Fibroblast of lung (primary cell): ENCODE measurements around the gene PROK2. TPM values are rescaled to one million over a fixed set of nuclear protein-coding genes. Genes with fewer than 3 reads are reported as not detected.

Experiments
- DNase-seq, 2 donors: peaks; one replicate each; pipeline versions ENCODE4 v3.0.0 to v3.0.0-alpha.2; 2010; ENCODE audit warnings: low read depth in 2 of 2
- H2AFZ ChIP-seq: 2 replicates; pipeline ENCODE4 v1.5.1; 2012; ENCODE audit warnings: low read length, control low read depth, inconsistent platforms
- H3K27ac ChIP-seq: 2 replicates; pipeline ENCODE4 v1.5.1; 2011; ENCODE audit warnings: low read length, control low read depth; ENCODE audit not compliant: insufficient read depth
- H3K27me3 ChIP-seq: 2 replicates; pipeline ENCODE4 v1.5.1; 2011; ENCODE audit warnings: mild to moderate bottlenecking, low read length; ENCODE audit not compliant: control insufficient read depth, insufficient read depth
- H3K36me3 ChIP-seq: 2 replicates; pipeline ENCODE4 v1.5.1; 2011; ENCODE audit warnings: low read length; ENCODE audit not compliant: control insufficient read depth, insufficient read depth
- H3K4me1 ChIP-seq: 2 replicates; pipeline ENCODE4 v1.5.1; 2011; ENCODE audit warnings: low read length; ENCODE audit not compliant: control insufficient read depth, insufficient read depth; ENCODE audit errors: extremely low read depth
- H3K4me2 ChIP-seq: 2 replicates; pipeline ENCODE4 v1.5.1; 2011; ENCODE audit warnings: low read length, control low read depth; ENCODE audit not compliant: insufficient read depth; ENCODE audit errors: extremely low read depth
- H3K4me3 ChIP-seq, 4 experiments: fragments of 200-600 bp in 1 of 4; sonication (generic) in 1 of 4; replicated peaks in 1 of 4; 2 replicates each; pipeline ENCODE4 v1.5.1; 2011 to 2016; ENCODE audit warnings: low read length in 4 of 4, low read depth in 3 of 4, mild to moderate bottlenecking in 3 of 4, control low read depth in 2 of 4, inconsistent platforms in 1 of 4, mixed read lengths in 1 of 4; ENCODE audit not compliant: insufficient read depth in 1 of 4; ENCODE audit errors: control extremely low read depth in 1 of 4
- H3K79me2 ChIP-seq: 2 replicates; pipeline ENCODE4 v1.5.1; 2012; ENCODE audit warnings: mild to moderate bottlenecking, low read length, inconsistent platforms; ENCODE audit not compliant: control insufficient read depth, insufficient read depth
- H3K9ac ChIP-seq: 2 replicates; pipeline ENCODE4 v1.5.1; 2011; ENCODE audit warnings: mild to moderate bottlenecking, low read length, control low read depth; ENCODE audit not compliant: insufficient read depth
- H3K9me3 ChIP-seq: 2 replicates; pipeline ENCODE4 v1.5.1; 2012; ENCODE audit warnings: low read depth, low read length; ENCODE audit not compliant: control insufficient read depth, insufficient read depth
- H4K20me1 ChIP-seq: 2 replicates; pipeline ENCODE4 v1.5.1; 2011; ENCODE audit warnings: low read length; ENCODE audit not compliant: control insufficient read depth, insufficient read depth; ENCODE audit errors: extremely low read depth
- CTCF ChIP-seq, 2 donors: IDR thresholded peaks in 1 of 2; conservative IDR thresholded peaks in 1 of 2; 1 replicate in 1 of 2; 2 replicates in 1 of 2; pipeline ENCODE4 v1.5.1; 2011 to 2012; ENCODE audit warnings: low read length in 2 of 2, control low read depth in 1 of 2, inconsistent platforms in 1 of 2, low read depth in 1 of 2, mild to moderate bottlenecking in 1 of 2
- EZH2 ChIP-seq: IDR thresholded peaks from 2 replicates; pipeline ENCODE4 v1.5.1; 2012; ENCODE audit warnings: low read length, control low read depth, mild to moderate bottlenecking; ENCODE audit errors: missing control alignments
- polyA plus RNA-seq, 2 donors: library from polyadenylated mRNA; depleted of rRNA in 1 of 2; stranded (reverse) in 1 of 2; unstranded in 1 of 2; fragments of >200 nt; gene quantifications; 2 replicates each; pipeline ENCODE4 v1.2.1, GENCODE V29; 2011 to 2012; ENCODE audit warnings: missing spikeins in 1 of 2
- total RNA-seq: library from RNA; depleted of rRNA; stranded (reverse); fragments of >200 nt; gene quantifications from 2 replicates; pipeline ENCODE4 v1.2.1, GENCODE V29; 2014

The PROK2 gene
- total and polyA plus RNA-seq, 2 donors (not counting 1 experiment from before 2014, with no cell fraction given), result not detected

- H3K27me3 ChIP-seq, result peaks cover 2% of the 10 kb centered on the region
- H3K4me1 ChIP-seq, result no peaks in the 10 kb centered on the region
- no peaks in the 10 kb centered on the region for H3K79me2 ChIP-seq
- H2AFZ ChIP-seq, result no peak overlapping the region
- no peaks in the 10 kb centered on the region for H3K9me3 ChIP-seq
- no peak overlapping the region for H3K27ac ChIP-seq
- no peak for TF ChIP-seq EZH2
- TF ChIP-seq CTCF (conservative IDR thresholded peaks at IDR 0.05 in 1 of 2, IDR thresholded peaks at IDR 0.05 in 1 of 2; ENCODE audit: low read depth in 1 of 2, low read length in 2 of 2), result no peak
- H3K36me3 ChIP-seq, result no peaks in the 10 kb centered on the region
- no peak overlapping the region for H3K4me2 ChIP-seq
- H4K20me1 ChIP-seq, result no peaks in the 10 kb centered on the region
- no peak overlapping the region for H3K4me3 ChIP-seq
- H3K9ac ChIP-seq, result no peak overlapping the region
- DNase-seq, result no peak
Measured at GRCh38 chr3:71742621-71743020, 42.3 kb downstream of the PROK2 start.

- TF ChIP-seq CTCF (conservative IDR thresholded peaks at IDR 0.05 in 1 of 2, IDR thresholded peaks at IDR 0.05 in 1 of 2; ENCODE audit: low read depth in 1 of 2, low read length in 2 of 2), result no peak
- TF ChIP-seq EZH2, result no peak
- H3K27me3 ChIP-seq, result peaks cover 2% of the 10 kb centered on the region
- no peak for DNase-seq
- H4K20me1 ChIP-seq, result no peaks in the 10 kb centered on the region
- H3K4me3 ChIP-seq, result no peak overlapping the region
- no peaks in the 10 kb centered on the region for H3K36me3 ChIP-seq
- no peak overlapping the region for H3K4me2 ChIP-seq
- no peak overlapping the region for H3K27ac ChIP-seq
- no peaks in the 10 kb centered on the region for H3K9me3 ChIP-seq
- no peaks in the 10 kb centered on the region for H3K4me1 ChIP-seq
- no peak overlapping the region for H3K9ac ChIP-seq
- H3K79me2 ChIP-seq, result no peaks in the 10 kb centered on the region
- no peak overlapping the region for H2AFZ ChIP-seq
Measured at GRCh38 chr3:71734881-71735280, 50.1 kb downstream of the PROK2 start.

- no peak overlapping the region for H3K4me2 ChIP-seq
- no peaks in the 10 kb centered on the region for H3K4me1 ChIP-seq
- no peaks in the 10 kb centered on the region for H3K79me2 ChIP-seq
- TF ChIP-seq EZH2 (no peak), CTCF (conservative IDR thresholded peaks at IDR 0.05 in 1 of 2, IDR thresholded peaks at IDR 0.05 in 1 of 2; ENCODE audit: low read depth in 1 of 2, low read length in 2 of 2) (no peak)
- H3K27me3 ChIP-seq, result no peaks in the 10 kb centered on the region
- H3K27ac ChIP-seq, result no peak overlapping the region
- H3K36me3 ChIP-seq, result no peaks in the 10 kb centered on the region
- no peaks in the 10 kb centered on the region for H3K9me3 ChIP-seq
- H2AFZ ChIP-seq, result no peak overlapping the region
- no peaks in the 10 kb centered on the region for H4K20me1 ChIP-seq
- no peak overlapping the region for H3K9ac ChIP-seq
- H3K4me3 ChIP-seq, result no peak overlapping the region
- no peak for DNase-seq
Measured at GRCh38 chr3:71733319-71733718, 51.6 kb downstream of the PROK2 start.
